NCI-H1417 (cell line): Measurements from ENCODE around the gene DEFB132.
A peak's percentile ranks its signal among the peaks of the same experiment; 100 is the strongest.

ENCODE experiments used
- DNase-seq, 3 experiments: peaks; one replicate each; lab custom pipeline; 2025; lab: John Stamatoyannopoulos, UW

The DEFB132 gene

DNA sequence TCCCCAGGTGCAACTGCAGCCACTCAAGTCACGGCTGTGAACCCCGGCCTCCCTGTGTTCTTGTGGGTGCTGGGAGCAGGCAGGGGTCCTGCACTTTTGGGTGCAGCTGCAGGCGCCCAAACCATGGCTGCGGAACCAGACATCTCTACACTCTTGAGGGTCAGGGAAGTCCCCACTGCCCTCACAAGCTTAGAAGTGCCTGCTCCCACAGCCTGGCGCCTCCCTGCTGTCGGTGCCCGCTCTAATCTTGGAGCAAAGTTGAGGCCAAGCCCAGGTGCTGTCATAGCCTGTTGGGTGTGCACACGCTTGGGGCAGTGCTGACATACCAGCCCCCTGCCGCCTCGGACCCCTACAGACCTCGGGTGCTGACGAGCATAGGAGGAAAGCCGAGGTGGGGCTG lies 6.2 kb downstream of the DEFB132 start:
- no peak for DNase-seq

DNA sequence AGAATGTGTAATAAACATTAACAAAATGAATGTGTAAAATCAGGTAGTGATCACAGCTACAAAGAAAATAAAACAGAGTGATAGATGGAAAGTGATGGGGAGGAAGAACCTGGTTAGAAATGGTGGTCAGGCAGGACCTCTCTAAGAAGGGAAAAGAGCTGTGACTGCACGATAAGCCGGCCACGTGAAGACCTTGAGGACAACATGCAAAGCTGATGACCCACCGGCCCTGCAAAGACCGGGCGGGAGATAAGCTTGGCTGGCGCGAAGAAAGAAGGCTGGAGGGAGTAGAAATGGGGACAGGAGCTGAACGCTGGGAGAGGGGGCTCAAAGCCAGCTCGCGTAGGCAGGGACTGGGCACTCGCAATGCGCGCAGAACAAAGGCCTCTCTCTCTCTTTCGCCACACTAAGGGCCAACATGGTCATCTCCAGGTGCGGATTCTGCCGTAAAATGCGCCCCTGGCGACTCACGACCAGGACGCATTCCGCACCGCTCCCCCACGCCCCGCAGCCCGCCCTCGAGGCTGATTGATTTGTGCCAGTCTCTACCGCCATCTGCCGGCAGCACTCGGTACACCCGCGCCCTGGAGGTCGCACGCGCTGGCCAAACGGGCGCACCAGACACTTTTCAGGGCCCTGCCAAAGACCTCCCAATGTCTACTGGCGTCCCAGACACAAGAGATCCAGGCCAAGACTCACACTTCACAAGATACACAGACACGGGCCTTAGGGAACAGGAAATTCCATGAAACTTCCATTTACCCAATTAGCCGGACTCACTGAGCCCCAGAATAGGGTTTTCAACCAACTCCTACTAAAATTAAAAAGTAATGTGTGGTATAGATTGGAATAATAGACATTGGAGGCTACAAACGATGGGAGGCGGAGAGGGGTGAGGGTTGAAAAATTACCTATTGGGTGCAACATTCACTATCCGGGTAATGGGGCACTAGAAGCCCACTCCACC lies 9.4 kb downstream of the DEFB132 start:
- peak; percentile 91 to 97 (median 91) for DNase-seq

DNA sequence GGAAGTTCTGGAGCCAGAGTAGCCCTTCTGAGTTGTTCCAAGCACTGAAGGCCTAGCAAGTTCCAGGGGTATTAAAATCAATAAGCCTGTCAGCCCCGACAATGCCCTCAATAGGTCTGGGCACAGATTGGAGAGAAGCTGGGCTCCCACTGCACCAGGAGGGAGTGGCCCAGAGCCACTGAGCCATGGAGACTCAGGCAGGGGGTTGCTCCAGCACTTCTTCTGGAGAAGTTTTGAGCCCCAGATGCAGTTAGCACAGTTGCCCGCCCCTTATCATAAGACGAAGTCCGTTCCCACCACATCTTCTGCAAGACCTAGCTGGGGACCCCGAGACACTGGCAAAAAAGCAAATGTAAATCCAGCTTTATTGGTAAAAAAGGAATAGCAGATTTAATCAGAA lies 13.0 kb downstream of the DEFB132 start:
- no peak for DNase-seq

DNA sequence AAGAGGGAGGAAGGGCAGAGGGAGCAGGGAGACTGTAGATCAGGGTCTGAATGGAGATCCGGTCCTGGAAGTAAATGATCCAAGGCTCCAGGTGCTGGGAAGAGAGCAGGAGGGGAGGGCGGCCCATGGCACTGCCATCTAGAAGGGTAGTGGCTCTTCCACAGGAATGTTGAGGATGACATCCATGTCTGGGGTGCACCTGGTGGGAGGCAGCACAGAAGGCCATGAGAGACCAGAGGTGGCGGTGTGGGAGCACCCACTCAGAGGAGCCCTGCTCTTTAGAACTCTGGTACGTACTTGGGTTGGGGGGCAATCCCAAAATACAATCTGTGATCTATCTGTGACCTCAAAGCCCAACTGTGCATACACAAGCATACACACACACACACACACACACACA lies 13.5 kb downstream of the DEFB132 start:
- no peak for DNase-seq

DNA sequence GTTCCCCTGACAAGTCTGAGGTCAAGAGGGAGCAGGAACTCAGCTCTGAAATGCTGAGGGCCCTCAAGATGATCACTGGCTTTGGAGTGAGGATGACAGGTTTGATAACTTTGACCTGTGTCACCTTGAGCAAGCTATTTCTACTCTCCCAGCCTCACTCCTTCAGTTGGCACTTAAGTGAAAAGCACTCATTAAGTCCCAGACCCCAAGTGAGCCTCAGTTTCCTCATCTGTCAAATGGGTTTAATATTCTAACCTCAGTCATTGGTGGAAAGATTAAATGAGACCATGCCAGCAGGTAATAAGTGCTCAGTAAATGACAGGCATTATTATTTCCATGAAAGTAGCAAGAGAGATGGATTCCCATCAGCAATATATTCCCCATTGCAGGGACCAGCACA lies 14.0 kb downstream of the DEFB132 start:
- DNase-seq, result no peak

DNA sequence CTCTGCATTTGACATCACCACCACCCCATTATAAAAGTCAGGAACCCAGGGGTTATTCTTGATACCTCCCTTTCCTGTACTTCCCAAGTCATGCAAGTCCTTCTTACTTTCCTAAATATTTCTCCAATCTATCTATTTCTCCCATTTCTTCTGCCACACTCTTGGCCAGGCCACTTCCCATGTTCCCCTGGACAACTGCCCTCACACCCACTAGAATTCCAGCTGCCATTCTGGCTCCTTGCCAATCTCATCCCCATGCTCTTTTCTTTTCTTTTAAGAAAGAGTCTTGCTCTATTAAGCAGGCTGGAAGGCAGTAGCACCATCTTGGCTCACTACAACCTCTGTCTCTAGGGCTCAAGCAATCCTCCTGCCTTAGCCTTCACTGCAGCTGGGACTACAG lies 15.2 kb downstream of the DEFB132 start:
- DNase-seq, result no peak

DNA sequence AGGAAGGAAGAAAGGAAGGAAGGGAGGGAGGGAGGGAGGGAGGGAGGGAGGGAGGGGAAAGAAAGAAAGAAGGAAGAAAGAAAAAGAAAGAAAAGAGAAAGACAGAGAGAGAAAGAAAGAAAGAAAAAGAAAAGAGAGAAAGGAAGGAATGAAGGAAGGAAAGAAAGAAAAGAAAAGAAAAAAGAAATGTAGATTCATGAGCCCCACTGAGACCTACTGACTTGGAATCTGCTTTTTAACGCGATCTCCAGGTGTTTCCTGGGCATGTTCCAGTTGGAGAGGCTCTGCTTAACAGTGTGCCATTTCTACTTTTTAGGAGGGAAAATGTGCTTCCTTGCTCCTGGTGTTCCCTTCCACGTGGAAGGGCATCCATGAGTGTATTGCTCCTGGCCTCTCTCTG lies 16.4 kb downstream of the DEFB132 start:
- no peak for DNase-seq

DNA sequence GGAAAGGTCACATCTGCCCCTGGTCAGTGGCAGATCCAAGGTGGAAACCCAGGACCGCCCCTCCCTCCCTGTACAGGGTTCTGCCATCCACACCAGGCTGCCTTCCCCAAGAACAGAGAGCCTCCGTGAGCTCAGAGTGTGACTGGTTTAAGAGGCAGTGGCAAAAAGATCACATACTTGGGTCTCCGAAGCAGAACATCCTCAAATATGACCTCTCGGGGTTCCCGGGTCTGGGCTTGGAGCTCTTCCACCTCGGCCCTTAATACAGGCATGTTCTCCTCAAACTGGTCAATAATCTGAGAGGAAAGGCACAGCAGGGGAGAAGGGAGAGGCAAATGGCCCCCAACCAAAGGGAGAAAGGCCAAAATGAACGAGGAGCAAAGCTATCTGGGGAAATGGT lies 18.3 kb downstream of the DEFB132 start:
- DNase-seq, result no peak

DNA sequence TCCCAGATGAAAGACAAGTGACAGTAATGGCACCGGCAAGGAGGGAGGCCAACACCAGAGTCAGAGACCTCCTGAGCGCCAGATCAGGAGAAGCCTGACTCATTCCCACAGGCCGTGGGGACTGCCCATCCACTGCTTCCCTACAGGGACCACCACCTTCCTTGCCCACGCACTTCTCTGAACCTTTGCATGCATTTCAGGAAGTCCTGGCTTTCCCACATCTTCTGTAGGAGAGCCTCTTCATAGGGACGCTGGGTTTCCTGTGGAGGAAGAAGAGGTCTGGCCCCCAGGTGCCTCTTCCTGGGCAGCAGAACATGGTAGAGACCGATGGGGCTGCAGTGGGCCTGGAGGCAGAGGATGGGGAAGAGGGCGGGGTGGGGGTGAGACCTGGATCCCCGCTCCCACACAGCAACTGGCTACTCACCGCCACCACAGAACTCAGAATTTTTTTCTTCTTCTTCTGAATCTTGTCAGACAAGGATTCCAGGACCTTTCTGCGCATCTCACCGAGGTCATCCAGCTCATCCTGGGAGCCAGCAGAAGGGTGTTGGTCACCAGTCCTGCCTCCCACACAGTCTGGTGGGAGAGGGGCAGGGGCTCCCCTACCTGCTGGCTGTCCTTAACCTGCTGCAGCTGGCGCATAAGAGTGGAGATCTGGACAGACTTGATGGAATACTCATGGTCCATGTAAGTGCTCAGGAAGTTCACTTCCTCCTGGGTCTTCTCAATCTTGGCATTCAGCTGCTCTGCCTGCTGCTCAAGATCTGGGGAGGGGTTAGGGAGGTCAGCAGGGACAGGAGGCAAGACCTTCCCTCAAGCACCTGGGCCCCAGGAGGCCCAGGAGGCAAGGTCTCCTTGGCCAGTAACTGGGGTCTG lies 19.3 kb downstream of the DEFB132 start:
- DNase-seq, result no peak

DNA sequence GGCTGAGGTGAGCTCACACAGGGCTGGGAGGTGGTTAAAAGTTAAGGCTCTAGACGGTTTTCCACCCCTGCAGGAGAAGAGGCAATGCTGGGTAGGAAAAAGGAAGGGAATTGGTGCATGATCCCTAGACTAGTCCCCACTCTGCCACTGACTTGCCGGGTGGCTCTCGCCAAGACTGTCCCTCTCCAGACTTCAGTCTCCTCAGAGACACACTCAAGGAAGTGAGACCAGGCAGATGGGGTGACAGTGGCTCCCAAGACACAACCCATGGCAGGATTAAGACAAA lies 19.9 kb downstream of the DEFB132 start:
- DNase-seq, result no peak

DNA sequence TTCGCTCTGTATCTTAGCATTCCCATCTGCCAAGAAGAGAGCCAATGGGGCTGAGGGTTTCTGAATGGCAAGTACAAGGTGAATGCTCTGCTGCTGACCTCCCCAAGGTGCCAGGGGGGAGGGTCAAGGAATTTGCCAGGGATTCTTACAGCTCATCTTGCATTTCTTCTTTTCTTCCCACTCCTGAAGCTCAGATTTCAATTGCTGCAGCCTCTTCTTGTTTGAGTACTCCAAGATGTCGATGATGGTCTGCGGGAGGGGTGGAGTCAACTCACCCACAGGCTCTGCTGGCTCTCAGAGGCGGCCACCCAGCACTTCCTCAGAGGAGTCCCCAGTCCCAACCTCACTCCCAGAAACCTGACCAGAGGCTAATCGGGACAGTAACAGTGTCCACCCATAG lies 20.7 kb downstream of the DEFB132 start:
- no peak for DNase-seq

DNA sequence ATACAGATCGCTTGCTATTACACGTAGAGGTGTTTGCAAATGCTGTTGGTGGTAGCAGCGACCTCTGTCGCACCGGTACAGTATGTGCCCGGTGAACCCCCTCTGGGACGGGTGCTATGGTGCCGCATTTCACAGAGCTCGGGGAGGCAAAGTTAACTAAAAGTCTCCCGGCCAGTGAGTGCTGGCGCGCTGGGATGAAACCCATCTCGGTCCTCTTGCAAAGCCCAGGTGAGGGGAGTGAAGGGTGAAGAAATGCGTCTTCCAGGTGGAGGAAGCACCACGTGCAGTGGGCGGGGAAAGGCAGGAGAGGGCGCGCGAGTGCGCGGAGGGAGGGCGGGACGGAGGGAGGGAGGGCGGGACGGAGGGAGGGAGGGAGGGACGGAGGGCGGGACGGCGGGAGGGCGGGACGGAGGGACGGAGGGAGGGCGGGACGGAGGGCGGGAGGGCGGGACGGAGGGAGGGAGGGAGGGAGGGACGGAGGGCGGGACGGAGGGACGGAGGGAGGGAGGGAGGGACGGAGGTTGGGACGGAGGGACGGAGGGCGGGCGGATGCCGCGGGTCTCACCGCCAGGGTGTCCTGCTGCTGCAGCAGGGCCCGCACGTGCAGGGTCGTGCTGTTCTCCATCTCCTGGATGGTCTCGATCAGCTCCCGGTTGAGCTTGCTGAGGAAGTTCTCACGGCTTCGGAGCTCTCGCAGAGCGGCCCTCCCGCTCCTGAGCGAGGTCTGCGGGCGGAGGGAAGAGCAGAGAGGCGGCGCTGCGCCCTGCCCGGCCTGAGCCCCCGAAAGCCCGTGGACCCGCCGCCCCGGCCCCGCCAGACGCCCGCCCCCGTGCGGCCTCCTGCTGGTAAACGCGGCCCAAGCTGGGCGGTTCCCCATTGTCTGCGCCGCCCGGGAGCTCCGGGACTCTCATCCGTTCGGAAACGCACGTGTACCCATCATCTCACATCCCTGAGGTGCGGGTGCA lies 21.4 kb downstream of the DEFB132 start:
- no peak for DNase-seq

DNA sequence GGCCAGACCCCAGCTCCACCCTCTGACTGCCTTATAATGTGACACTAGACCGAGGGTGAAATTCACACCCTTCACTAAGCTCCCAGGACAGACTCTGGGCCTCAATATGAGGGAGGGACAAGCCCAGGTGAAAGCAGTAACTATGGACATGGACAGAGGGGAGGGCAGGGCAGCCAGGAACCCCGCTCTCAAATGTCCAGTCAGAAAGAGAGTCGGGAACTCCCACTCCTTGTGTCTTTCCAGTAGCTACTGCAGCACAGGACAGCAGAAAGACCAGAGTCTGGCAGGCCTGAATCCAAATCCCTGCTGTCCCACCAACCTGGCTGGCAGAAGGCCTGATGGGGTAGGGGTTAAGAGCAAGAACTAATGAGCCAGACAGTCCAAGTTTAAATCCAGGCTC lies 26.6 kb downstream of the DEFB132 start:
- no peak for DNase-seq

DNA sequence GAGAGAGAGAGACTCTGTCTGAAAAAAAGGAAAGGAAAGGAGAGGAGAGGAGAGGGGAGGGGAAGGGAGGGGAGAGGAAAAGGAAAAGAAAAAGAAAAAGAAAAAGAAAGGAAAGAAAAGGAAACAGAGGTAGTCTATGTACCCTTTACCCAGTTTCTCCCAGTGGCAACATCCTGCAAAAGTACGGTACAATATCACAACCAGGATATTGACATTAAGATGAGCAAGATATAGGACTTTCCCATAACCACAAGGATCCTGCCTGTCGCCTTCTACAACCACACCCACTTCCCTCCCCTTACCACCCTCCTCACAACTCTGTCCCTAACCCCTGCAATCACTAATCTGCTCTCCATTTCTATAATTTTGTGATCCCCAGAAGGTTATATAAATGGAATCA lies 29.0 kb downstream of the DEFB132 start:
- no peak for DNase-seq

DNA sequence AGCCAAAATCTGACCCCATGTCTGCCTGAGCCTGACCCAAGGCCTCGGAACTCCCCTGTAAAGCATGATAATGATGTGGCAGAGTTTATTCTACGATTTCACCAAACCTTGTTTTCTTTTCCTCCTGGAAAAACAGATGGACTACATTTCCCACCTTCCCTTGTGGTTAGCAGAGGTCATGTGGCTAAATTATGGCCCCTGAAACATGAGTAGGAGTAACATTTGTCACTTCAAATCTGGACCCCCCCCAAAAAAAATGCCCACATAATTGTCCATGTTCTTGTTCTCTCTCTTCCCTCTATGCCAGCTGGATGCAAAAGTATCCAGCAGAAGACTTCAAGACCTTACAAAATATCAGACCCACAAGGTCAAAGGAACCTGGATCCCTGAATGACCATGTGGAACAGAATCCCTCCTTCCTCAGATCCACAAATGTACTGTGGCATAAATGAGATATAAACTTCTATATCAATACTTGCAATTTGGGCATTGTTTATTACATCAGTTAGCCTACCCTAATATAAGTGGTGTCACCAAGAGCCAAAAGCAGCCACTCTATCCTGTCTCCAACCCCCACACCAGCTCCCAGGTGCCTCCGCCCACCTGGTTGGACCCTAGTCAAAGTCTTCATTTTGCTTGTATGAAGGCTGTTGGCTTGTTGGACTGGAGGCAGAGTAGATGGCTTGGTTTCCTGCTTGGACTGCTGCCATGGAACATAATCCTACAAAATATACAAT lies 31.6 kb downstream of the DEFB132 start:
- no peak for DNase-seq

DNA sequence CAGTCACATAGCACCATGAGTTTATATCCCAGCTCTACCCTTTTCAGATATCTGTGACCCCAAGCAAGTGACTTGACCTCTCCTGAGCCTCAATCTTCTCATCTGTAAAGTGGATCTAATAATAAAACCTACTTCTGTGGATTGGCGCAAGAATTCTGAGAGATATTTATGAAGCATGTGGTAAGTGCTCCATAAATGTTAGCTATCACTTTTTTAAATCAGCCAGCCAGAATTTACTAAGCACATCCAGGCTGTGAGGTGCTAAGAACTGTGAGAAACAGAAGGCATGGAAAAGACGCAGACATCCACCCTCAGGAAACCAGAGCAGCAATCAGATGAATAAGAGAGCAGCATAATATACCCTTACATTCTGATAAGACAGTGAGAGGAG lies 32.2 kb downstream of the DEFB132 start:
- no peak for DNase-seq

DNA sequence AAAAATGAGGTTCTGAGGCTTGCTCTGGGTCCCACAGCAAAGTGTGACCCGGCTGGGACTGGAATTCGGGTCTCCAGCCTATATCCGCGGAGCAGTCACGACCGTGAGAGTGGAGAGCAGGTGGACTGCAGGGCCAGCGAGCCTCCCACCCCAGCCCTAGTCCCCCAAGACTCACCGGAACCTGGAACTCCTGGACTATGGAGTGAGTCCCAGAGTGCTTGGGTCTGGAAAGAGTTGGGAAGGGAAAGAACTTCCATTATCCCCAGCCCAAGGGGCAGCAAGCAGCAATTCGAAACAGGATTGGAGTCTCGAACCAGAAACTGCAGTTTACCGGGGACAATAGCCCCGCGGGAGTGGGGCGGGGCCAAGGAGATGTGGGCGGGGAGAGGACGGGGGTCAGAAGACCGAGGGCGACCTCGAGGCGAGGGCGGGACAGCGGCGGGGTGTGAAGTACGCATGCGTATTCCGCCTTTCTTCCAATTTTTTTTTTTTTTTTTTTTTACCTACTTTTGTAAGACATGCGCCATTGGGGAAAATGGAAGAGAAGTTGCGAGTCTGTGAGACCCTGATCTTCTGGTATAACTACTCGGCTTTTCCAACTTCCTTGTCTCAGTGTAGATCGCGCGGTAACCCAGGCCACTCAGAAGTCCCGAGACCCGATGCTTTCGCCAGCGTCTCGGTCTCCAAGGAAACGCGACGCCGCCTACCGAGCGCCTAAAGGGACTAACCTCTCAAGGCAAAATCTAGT lies 32.7 kb downstream of the DEFB132 start, which contains the start of gene C20orf96:
Gene C20orf96, minus strand, starts transcription at position 667 of the 748 bp plus-strand sequence. Its CDS starts 140 bp downstream, at position 527.
- peak; percentile 95 to 99 (median 96) for DNase-seq

DNA sequence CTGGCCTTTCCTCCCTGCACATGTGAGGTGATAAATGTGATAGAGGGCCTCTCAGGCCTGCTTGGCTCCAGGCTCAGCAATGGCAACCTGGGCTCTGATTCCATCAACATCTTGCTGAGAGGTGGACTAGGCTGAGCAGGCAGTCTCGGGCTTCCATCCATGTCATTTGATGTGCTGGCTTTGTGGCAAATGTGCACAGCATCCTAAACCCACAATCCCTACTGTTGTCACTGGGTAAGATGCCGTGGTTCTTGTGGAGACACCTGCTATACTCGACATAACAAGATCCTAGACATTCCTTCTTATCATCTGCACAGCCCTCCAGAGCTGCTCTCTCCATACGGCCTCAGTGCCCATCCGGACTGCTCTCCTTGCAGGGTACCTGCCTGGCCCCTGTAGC lies 37.1 kb downstream of the DEFB132 start:
- DNase-seq, result no peak

DNA sequence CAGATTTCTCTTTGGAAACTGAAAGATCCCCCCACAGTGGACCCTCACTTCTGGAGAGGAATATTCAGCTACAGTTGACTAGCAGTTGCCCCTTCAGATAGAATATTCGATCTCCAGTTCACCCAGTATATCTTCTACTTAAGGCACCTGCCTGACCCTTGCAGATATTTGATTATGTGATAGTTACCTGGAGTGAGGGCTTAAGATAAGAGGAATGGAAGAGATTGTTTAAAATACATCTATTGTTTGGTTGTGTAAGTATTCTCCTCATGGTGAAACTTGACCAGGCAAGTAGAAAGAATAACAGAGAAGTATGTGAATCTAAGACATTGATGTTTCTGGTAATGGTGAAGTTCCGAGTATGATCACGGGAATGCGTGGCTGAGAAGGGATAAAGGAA lies 38.3 kb downstream of the DEFB132 start:
- no peak for DNase-seq
